GM19468 (cell line): ENCODE data around the gene FZR1.

Source experiments
- ATAC-seq: cut with Tn5 transposase; IDR thresholded peaks from one replicate; pipeline ENCODE4 v1.9.1; 2021; ENCODE audit warnings: mild to moderate bottlenecking, moderate library complexity, moderate number of reproducible peaks; ENCODE audit not compliant: unreplicated experiment; ENCODE audit errors: extremely low read depth

FZR1 gene

DNA sequence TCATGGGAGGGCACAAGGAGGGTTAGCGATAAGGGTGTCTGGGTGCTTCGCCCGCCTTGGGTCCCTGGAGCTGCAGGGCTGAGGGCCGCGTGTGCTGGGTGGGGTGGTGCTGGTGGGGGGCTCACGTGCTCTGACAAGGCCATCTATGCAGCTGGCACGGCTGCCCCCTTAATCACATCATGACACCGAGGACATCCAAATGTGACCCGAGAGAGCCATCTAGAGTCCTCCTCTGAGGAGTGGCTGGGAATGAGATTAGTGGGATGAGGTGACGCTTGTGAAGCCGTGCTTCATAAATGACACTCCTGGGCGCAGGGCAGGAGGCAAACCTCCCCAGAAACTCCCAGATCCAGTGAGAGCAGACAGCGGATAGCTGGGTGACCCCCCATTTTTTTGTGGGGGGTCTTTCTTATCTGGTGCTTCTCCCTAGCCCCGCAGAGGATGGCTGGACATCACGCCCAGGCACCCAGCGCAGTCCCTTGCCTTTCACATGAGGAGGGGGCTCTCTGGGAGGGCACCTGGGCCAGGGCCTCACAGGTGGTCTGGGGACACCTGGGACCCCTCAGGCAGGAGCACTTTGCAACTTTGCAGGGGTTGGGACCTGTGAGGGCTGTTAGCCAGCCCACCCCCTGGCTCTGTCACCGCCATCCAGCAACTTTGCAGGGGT lies 6.6 kb downstream of the FZR1 start:
- no peak for ATAC-seq

DNA sequence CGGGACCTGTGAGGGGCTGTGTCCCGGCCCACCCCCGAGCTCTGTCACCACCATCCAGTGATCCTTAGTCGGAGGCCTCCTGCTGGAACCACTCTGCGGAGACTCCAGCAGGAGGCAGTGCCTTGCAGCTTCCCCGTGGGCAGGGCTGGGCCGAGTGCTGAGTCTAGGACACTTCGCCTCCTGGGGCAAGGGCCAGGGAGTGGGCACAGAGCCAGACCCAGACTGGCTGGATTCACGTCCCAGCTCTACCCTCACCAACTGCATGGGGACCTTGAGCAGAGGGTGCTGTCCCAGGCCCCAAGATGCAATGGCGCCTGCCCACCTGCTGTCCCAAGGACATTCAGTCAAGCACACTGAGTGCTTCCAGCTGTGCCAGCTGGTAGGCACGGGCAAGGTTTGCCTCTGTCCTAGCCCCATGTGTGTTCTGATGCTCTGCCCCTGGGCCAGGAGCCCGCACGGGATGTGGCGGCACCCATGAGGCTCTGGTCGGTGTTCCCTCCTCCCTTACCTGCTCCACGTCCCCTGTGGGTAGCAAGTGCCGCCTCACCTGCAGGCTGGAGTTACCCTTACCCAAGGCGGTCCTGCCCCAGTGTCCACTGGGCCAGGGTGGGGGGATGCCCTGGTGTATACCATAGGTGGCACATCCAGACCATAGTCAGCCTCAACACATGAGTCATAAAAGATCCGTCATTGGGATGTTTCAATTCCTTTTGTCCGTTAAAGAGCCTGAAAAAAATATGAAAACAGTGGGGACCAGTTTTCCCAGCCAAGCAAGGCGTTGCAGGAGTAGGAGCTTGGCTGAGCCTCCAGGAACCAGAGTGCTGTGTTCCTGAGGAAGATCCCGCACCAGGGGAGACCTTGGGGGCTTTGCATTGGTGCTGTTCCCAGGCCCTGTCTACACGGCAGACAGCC lies 7.4 kb downstream of the FZR1 start:
- ATAC-seq, result no peak

DNA sequence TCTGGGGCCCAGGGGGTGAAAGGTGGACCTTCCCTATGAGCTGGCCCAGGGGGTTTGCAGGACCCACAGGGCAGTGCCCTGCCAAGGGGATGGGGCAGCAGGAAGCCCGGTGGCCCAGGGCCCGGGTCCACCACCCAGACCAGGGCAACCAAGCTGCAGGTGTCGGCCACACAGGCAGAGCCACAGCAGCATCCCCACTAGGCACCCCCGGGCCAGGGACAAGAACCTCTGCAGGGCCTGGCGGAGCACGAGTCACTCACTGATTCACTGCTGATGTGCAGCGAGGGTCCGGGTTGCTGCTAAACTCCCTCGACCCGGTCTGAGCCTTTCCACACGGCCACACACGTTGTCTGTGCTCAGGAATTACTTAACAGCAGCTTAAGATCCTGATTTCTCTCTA lies 8.8 kb downstream of the FZR1 start:
- ATAC-seq, result no peak

DNA sequence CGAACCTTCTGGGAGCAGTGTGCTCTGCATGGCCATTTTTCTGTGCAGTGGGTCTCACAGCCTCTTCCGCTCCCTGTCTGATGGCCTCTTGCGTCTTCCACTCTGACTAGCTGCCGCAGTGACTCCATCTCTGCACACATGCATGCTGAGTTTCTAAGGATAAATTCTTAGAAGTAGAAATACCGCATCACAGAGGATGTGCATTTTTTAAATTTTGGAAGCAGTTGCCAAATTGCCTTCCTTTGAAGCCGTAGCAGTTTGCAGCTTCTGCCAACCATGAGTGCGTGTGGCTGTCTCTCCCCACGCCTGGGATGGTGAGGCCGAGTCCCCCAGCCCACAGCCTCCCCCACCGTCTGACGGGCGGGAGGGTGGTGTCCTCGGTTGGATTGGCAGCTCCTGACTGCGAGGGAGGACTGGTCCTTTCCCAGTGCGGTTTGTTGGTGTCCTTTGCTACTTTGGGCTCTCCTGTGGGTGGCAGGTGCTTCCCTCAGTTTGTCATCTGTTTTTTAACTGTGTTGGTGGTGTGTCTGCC lies 9.8 kb downstream of the FZR1 start:
- ATAC-seq, result no peak

DNA sequence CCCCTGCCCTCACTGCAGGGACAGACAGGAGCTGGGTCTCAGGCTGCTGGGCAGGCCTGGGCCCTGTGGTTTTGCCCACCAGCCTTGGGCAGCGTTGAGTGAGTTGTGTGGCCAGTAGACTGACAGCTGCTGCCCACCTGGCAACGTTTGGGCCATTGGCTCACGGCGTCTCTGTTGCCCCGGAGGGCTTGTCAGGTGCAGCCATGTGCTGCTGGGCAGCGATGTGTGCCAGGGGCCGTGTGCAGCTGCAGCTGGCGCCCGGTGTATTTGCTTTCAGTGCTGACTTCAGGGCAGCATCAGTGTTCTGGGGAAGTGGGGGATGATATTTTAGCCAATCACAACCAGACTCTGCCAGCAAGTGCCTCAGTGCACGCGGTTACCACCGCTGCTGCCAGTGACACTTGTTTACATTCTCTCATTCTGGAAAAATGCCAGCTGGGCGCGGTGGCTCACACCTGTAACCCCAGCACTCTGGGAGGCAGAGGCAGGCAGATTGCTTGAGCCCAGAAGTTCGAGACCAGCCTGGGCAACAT lies 10.6 kb downstream of the FZR1 start:
- ATAC-seq, result no peak

DNA sequence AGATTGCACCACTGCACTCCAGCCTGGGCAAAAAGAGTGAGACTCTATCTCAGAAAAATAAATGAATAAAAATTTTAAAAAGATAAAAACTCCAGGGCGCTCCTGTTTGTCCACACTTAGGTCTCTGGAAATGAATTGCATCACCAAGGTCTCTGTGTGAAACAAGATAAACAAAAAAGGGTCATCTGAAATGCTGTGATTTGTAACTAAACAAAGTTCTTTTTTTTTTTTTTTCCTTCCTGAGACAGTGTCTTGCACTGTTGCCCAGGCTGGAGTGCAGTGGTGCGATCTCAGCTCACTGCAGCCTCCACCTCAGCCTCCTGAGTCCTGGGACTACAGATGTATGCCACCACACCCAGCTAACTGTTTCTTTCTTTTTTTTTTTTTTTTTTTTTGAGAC lies 11.5 kb downstream of the FZR1 start:
- no peak for ATAC-seq

DNA sequence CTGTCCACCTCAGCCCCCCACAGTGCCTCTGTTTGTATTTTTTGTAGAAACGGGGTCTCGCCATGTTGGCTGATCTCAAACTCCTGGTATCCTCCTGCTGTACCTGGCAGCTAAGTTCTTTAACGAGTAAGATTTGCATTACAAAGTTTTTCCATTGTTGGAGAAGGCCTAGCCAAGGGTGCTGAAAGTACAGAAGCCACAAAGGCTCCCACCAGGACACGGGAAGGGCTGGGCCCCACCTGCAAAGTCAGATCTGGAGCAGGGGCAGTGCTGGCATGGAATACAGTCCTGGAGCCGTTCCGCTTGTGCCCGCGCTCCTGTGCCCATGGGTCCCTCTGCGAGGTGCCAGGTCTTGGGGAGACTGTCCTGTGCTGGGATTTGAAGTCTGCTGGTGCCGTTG lies 12.1 kb downstream of the FZR1 start:
- no peak for ATAC-seq

DNA sequence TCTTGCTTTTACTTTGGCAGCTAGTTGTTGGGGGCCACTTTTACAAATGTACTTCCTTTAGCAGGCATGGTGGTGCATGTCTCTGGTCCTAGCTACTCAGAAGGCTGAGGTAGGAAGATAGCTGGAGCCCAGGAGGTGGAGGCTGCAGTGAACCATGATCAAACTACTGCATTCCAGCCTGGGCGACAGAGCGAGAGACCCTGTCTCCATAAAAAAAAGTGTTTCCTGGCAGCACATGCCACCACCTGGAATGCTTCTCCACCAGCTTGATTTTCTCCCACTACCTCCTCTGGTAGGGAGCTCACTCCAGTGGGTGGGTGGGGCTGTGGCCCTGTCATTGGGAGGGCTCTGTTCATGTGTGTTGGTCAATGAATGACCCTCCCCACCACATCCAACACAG lies 12.5 kb downstream of the FZR1 start:
- ATAC-seq, result no peak

DNA sequence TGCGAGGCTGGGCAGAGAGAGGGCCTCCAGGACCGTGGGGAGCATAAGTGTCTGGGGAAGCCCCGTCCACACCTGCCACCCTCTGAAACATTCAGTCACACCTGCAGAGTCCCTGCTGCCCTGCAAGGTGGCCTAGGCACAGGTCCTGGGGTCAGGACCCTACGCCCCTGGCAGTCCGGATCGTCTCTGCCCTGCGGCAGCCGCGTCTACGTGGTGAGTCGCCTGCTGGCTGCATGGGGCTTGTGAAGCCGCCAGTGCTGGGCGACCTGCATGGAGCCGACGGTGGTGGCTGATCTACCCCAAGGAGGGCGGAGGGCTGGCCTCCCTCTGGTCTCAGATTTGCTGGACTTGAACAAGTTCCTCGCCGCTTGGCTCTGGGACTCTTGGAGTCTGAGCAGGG lies 13.0 kb downstream of the FZR1 start:
- no peak for ATAC-seq

DNA sequence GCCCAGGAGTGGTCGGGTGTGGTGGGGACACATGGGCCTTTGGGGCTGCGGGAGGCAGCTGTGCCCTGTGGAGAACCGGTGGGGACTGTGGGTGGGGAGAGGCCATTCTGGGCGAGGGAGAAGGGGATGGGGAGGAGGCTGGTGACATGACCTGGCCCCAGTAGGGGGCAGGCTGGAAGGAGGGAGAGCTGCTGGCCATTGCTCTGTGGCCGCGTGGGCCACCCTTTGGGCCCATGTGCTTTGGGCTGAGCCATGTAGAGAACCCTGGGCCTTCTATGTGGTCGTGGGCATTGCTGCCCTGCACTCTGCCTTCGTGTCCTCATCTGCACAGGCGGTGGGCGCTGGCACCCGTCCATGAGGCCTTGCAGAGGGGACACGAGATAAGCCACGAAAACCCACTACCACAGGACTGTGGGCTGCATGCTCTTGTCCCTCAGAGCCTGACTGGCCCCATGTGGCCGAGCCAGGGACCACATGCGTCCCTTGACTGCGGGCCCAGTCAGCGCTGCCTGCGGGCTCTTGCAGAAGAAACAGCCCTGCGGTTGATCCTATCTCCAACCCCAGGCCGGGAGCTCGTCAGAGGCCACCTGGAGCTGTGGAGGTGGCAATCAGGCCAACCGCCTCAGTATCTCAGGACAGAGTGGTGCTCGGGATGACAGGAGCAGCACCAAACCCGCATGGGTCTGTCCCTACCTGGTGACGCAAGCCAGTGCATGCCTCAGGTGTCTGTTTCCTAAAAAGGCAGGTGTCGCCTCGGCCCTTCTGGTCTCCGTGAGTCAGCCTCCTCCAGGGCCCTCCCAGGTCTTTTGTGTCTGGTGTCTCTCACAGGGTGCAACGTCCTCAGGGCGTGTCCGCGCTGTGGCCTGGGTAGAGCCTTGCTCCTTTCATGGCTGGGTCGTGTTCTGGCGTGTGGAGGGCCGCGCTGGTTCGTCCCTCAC lies 14.3 kb downstream of the FZR1 start:
- no peak for ATAC-seq

DNA sequence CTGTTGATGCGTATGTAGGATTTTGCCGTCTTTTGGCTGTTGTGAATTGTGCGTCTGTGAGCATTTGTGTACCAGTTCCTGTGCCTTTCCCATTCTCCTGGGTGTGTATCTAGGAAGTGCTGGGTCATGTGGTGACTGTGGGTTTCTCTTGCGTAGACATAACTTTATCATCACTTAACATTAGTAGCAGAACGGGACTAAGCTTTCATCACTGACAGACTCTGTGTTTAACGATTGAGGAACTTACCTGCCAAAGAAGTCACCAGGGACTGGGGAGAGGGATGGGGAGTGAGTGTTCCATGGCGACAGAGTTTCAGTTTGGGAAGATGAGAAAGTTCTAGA lies 15.0 kb downstream of the FZR1 start:
- no peak for ATAC-seq

DNA sequence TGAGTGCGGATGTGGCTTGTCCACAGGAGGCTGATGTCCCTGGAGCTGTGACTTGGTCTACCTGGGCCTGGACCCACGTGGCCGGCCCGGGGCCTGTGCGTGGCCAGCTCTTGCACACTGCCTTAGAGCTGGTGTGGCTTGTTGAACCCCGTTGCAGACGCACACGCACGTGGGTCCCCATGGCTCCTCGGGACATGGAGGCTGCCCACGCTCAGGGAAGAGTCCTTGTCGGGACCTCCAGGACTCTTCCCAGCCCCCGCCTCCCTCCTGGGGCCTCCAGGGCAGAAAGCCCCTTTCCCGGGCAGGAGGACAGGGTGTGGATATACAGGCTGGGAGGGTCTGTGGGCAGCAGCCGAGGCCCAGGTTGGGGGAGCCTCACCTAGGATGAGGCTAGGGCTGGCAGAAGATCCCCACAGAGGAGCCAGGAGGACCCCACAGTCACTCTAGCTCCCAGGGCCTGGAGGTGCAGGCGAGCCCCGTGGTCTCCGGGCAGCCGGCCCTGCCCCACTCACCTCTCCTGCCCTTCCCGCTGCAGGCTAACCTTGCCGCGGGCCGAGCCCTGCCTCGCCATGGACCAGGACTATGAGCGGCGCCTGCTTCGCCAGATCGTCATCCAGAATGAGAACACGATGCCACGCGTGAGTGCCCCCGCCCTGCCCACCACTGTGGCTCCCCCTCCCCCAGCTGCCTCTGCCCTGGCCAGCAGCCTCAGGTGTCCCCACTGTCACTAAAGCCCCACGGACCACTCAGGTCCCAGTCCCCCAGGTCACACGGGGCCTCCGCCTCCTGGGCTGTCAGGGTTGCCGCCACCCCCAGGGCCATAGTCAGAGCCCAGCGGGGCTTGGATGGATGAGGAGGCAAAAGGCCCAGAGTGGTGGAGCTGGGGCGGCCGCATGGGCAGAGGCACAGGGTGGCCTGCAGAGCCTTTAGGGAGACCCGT lies 16.6 kb downstream of the FZR1 start:
- ATAC-seq, result no peak

DNA sequence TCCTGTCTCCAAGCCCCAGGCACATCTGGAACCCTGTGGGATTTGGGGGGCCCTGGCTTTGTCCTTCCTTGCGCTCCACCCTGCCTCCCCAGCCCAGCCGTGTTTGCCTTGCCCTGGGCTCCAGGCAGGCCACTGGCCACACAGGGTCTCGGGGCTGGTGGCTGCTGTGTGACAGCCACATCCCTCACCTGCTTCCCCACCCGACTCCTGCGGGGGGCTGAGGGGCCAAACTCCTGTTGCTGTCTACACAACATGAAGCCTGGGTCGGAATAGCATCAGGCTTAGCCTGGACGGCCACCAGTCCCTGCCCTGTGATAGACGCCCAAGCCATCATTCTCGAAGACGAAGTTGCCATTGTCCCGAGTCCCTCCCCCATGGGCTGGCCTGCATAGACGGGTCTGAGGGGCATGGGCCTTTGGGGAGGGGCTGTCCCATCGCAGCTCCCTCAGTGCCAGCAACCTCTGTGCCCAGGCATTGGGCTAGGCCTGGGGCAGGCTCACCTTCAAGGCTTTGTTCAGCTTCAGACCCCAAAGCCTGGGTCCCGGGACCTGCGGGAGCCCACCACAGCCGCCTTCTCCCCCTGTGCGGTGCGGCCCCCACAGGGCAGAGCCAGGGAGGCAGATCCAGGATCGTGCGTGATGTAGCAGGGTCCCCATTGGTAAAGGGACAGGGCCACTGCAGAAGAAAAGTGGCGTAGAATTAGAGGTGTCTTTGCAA lies 17.4 kb downstream of the FZR1 start:
- no peak for ATAC-seq

DNA sequence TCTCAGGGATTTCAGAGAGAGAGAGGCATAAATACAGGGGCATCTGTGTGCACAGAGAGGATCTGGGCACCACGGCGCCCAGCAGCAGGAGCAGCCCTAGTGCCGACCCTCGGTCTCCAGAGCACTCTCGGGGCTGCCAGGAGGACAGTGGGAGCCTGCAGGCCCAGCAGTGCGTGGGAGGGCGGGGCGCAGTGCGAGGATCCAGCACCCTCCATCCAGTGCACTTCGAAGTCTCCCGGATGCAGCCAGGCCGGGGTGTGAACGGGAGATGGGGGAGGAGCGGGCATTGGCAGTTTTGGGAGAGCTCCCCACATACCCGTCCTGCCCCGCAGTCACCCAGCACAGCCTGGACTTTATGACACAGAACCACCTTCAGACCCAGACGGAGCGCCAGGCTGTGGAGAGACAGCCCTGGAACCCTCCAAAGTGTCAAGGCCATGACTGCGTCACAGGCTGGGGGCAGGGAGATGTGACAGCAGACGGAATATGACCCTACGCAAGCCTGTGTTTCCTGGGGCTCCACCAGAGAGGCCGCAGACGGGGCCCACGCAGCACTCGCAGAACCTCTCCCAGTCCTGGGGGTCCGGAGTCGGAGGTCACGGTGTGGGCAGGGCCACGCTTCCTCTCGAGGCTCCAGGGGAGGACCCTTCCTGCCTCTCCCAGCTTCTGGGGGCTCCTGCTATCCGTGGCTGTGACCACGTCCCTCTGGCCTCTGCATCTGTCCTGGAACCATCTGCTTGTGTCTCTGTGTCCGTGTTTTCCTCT lies 18.1 kb downstream of the FZR1 start:
- no peak for ATAC-seq

DNA sequence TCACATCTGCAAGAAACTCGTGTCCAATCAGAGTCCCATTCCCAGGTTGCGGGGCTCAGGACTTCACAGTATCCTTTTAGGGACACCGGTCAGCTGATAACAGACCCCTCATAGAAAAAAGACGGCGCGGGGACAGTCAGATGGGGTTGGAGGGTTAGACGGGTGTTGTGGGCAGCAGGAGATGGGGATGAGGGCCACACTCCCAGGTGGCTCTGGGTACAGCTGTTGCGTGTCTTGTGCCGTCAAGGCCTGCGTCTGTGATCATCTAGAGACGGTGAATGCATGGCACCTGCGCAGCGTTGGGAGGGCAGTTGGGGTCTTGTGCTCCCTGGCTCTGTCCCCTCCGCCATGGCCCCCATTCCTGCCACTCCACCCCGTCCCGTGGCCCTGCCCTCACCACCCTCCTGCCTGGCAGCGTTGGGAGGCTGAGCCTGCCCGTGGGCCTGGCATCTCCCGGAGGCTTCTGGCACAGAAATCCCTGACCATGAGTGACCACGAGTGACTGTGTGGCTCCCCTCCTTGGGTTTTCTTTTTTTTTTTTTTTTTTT lies 18.9 kb downstream of the FZR1 start:
- ATAC-seq, result no peak

DNA sequence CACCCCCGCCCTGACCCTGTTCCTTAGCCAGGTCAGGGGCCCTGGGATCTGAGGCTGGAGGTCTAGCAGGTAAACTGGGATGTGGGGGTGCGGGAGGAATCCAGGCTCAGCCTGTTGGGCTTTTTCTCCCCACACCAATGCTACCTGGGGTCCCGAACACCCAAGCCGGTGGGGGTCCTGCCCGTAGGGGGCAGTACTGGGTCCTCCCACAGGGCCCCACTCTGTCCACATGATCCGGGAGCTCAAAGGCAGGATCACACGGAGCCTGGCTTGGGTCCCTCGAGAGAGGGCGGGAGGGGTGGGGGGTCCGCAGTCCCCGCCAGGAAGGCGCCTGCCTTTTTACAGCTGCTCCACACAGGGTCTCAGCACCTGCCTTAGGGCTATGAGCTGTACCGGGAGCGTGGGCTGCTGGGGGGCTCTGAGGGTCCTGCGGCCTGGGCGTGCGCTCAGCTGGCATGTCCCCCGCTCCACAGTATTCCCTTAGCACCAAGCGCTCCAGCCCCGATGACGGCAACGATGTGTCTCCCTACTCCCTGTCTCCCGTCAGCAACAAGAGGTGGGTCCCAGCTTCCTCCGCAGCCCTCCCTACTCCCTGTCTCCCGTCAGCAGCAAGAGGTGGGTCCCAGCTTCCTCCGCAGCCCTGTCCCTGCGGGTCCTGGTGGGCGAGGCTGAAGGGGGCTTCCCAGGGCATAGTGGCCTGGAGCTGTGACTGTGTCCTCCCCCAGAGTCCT lies 20.6 kb downstream of the FZR1 start:
- ATAC-seq, result no peak
